OCI-LY1 (cell line): ENCODE measurements around the gene TBC1D30.
"Not testable (repeated sequence)": the region's sequence is repeated elsewhere in the genome, so short reads cannot be mapped to it uniquely, and the experiment has no call there.

ENCODE experiments used
- EZH2 ChIP-seq: fragments of 200-600 bp; sonication (generic), shearing (Covaris generic); IDR thresholded peaks from 2 replicates; pipeline ENCODE4 v1.8.0; 2017; ENCODE audit warnings: borderline replicate concordance, mixed run types, mild to moderate bottlenecking, antibody characterized with exemption, low read length, moderate library complexity, mixed read lengths
- TF ChIP-seq, protein P1 (sequence below): fragments of 200-600 bp; sonication (generic), shearing (Covaris generic); IDR thresholded peaks from 2 replicates; pipeline ENCODE4 v1.5.1; 2017; ENCODE audit warnings: mild to moderate bottlenecking, antibody characterized with exemption, low read length, moderate library complexity, mixed read lengths

DNA sequence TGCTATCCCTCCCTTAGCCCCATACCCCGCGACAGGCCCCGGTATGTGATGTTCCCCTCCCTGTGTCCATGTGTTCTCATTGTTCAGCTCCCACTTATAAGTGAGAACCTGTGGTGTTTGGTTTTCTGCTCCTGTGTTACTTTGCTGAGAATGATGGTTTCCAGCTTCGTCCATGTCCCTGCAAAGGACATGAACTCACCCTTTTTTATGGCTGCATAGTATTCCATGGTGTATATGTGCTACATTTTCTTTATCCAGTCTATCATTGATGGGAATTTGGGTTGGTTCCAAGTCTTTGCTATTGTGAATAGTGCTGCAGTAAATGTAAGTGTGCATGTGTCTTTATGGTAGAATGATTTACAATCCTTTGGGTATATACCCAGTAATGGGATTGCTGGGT is 24.0 kb downstream of the TBC1D30 start:
- TF ChIP-seq, protein P1, sequence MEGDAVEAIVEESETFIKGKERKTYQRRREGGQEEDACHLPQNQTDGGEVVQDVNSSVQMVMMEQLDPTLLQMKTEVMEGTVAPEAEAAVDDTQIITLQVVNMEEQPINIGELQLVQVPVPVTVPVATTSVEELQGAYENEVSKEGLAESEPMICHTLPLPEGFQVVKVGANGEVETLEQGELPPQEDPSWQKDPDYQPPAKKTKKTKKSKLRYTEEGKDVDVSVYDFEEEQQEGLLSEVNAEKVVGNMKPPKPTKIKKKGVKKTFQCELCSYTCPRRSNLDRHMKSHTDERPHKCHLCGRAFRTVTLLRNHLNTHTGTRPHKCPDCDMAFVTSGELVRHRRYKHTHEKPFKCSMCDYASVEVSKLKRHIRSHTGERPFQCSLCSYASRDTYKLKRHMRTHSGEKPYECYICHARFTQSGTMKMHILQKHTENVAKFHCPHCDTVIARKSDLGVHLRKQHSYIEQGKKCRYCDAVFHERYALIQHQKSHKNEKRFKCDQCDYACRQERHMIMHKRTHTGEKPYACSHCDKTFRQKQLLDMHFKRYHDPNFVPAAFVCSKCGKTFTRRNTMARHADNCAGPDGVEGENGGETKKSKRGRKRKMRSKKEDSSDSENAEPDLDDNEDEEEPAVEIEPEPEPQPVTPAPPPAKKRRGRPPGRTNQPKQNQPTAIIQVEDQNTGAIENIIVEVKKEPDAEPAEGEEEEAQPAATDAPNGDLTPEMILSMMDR: not testable (repeated sequence)
- not testable (repeated sequence) for TF ChIP-seq EZH2
